Muscle of back (tissue), 11 donors: ENCODE measurements around the gene ZNF512B. TPM values are rescaled to one million over a fixed set of nuclear protein-coding genes. Genes with fewer than 3 reads are reported as not detected.
"Not testable (repeated sequence)": the region's sequence is repeated elsewhere in the genome, so short reads cannot be mapped to it uniquely, and the experiment has no call there.

Experiments used
- DNase-seq, 3 donors: peaks; one replicate each; pipeline versions ENCODE4 v3.0.0 to v3.0.0-alpha.2; 2013
- polyA plus RNA-seq, 10 donors: library from polyadenylated mRNA; unstranded; fragments of 120-200 nt; gene quantifications; one replicate each; pipeline ENCODE4 v1.2.1, GENCODE V29; 2013; ENCODE audit not compliant: insufficient read length in 10 of 10

The ZNF512B gene
- polyA plus RNA-seq, 10 donors: 19.3 to 30.6 (median 23.8) TPM

DNA sequence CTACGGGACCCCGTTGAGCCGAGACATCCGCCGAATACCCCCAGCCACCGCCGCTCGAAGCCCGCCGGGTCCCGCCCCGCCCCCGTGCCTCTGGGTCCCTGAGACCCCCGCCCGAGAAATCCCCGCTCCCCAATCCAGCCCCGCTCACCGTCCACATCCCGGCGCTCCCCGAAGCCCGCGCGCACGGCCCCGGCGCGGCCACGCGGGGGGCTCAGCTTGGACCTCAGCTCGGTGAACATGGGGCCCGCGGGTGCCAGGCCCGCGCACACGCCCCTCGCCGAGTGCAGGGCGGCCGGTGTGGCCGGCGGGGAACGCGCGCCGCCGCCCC, 9.5 kb upstream of the ZNF512B start:
- DNase-seq: peak in 1 of 3 donors; percentile 29

DNA sequence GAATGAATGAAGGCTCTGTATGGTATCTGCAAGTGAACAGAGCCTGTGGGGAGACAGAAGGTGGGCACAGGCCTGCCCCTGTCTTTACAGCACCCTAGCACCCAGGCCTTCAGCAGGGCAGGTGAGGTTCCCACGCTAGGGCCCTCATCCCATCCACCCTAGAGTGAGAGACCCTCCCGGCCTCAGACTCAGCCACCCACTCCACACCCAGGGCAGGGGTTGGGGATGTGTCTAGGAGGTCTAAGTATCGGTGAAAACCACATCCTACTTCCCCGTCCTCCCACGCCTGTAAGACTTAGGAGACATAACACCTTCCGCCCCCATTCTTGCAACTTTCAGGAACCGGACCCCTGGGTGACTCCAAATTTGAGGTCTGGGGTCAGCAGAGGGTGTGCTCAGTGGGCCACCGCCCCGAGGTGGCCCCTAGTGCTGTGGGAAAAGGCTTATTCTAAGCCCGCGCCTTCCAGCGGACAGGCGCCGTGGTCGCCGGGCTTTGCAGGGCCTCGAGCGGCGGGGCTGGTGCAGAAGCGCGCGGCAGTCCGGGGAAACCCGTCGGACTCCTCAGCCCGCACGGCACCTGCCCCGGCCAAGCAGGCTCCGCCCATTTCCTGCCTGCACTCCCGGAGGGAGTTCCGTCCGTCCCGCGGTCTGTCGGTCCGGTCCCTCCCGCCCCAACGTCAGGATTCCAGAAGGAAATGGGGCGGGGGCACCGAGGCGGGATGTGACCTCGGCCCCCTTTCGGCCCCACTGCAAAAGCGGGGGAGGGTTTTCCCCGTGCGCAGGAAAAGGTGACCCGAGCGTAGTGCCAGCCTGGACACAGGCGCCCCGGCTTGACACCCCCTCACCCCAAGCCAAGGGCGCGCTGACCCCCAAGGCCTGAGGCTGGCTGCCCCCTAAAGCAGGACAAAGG, 8.8 kb upstream of the ZNF512B start:
- DNase-seq: peak in 1 of 3 donors; percentile 67

DNA sequence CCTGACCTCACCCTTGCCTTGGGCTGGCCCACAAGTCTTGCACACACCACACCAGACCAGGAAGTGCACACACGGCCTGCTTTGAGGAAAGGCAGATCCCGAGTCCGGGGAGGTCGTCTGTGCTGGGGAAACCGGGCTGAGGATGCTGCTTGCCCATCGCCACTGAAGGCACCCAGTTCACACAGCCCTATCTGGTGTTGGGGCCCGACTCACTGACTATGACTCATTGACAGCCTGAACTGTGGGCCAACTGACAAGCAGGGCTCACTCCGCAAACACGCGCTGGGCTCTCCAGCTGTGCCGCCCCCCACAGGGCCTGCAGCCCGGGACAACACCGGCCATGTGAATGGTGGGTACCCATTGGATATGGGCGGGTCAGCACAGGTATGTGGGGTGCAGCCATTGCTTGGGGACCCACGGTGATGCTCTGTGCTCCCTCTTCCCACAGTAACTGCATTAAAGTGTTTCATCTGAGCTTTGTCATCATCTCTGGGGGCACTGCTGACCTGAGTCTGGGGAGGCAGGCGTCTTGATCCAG, 8.1 kb upstream of the ZNF512B start:
- DNase-seq: no peak

DNA sequence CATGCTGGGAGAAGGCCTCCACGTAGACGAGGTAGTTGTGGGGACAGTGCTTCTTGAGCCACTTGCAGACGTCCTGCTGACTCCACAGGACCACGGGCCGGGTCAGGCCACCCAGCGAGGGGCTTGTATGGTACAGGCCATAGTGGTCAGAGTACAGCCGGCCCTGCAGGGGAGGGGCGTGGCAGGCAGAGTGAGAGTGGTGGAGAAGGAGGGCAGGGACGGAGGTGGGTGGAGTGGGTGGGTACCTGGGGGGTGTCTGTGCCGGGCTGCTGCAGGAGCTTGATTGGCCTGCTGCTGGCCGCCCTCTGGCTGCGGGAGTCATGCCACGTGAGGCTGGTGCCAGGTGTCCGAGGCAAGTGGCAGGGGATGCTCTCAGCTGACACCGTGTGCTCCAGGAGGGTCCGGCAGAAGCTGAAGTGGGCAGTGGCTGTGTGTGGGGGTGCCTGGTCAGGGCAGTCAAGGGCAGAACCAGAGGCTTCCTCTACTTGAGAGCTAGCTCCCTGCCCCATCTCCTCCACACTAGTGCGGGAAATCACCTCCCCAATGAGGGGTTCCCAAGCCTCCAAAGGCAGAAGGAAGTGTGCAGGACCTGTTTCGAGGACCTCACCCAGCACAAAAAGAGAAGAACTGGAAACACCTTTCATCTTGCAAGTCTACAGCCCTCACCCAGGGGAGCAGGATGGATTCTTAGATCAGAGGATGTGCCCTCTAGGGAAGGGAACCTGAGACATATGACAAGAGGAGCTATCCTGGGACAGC, 7.4 kb upstream of the ZNF512B start:
- DNase-seq: no peak

DNA sequence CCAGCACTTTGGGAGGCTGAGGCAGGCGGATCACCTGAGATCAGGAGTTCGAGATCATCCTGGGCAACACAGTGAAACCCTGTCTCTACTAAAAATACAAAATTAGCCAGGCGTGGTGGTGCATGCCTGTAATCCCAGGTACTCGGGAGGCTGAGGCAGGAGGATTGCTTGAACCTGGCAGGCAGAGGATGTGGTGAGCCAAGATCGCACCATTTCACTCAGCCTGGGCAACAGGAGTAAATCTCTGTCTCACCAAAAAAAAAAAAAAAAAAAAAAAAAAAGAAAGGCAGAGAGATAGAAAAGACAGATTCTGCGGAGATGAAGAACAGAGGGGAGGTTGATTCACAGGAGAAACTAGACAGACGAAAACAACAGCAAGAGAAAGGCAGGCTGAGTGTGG, 6.8 kb upstream of the ZNF512B start:
- not testable (repeated sequence) for DNase-seq

DNA sequence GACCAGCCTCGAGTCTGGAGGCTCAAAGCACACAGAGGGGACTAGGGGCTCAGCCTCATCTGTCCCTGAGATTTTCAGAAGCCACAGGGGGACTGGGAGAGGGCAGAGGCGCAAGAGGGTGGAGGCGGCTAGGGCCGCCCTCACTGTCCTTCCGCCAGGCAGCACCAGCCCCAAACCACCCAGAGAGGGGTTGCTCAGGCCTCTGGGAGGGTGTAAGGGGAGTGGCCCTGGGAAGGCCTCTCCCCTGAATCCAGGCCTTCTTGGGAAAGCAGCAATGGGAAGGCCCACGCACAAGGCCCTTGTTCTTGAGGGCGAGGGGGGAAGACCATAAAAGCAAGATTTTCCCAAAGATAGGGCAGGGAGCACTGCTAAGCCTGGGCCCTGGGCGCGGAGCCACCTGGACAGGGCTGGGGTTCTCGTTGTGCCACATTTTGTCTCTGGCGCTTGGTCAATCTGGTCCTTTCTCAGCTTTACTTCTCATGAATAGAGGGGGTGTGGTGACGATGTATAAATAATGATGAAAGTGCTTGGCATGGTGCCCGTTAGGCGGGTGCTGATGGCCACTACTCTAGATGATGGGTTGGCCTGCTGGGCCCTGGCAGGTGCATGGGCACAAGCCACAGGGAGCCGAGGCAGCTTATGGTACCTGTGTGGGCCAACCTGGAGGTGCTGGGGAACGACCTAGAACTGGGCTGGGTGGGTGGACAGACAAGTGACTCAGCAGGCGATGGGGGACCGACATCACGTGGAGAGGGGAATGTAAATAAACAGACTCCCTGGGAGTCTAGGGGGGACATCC, 4.9 kb upstream of the ZNF512B start:
- DNase-seq: no peak

DNA sequence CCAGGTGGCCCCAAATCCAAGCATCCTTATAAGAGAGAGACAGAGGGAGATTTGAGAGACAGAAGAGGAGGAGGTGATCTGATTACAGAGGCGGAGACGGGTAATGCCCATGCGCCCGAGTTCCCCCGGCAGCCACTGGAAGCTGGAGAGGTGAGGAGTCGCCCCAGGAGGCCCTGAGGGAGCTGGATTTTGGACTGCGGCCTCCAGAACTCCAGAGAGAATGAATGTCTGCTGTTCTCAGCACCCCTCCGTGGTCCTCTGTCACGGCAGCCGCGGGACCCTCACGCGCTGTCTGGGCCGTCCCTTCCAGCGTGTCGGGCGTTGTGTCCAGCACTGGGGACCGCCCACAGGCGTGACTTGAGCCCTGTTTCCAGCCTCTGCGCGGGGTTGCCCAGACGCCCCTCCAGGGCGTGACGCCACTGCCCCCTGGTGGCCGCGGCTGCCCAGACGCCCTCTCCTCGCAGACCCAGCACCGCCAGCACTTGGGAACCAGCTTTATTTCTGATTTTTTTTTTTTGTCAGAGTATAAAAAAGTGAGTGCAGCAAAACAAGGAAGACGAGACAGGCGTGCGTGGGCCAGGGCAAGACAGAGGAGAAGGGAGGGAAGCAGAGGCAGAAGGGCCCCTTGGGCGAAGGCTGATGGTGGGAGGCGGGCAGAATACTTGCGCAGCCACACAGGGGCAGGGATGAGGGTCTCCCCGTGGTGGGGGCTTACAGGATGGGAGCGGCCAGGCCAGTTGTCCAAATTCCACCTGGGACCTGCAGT, 4.1 kb upstream of the ZNF512B start:
- peak; percentile 76 to 95 (median 93) for DNase-seq

DNA sequence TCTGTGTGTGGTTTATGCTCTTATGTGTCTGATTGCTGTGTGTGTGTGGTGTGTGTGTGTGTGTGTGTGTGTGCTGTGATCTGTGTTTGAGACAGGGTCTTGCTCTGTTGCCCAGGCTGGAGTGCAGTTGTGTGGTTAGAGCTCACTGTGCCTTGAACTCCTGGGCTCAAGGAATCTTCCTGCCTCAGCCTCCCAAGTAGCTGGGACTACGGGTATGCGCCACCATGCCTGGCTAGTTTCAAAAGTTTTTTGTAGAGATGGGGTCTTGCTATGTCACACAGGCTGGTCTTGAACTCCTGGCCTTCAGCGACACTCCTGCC, 3.4 kb upstream of the ZNF512B start:
- DNase-seq: no peak

DNA sequence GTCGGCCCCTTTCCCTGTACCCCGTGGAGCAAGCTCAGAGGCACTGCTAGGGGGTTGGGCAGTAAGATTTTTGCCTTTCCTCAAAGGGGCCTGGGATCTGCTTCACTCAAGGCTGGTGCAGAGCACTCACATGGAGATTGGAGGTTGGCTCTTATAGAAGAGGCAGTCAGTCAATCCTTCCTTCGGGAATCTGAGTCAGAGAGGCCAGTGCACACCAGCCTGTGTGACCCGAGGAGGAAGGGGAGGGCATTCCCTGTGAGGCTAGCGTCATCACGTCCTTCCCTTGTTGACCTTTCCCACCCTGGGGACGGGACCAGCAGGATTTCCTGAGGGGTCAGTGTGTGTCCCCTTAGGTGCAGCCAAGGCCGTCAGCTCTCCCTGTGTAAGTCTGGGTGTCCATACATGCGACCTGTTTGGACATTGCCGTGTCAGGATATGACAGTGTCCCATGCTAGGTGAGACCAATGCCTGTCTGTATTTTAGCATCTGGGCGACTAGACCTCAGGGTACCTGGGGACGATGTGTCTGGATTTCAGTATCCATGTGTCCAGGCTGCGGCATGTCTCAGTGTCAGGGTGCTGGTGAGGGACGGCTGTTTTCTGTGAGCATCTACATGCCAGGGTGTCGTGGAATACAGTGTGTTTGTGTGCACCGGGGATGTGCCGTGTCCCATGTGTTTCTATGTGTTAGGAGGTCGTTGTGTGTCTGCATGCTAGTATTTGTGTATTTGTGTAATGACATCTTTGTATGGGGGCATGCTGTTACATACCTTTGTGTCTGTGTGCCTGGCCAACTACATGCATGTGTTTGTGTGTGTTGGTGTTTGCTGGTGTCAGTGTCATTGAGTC, 2.8 kb upstream of the ZNF512B start:
- no peak for DNase-seq

DNA sequence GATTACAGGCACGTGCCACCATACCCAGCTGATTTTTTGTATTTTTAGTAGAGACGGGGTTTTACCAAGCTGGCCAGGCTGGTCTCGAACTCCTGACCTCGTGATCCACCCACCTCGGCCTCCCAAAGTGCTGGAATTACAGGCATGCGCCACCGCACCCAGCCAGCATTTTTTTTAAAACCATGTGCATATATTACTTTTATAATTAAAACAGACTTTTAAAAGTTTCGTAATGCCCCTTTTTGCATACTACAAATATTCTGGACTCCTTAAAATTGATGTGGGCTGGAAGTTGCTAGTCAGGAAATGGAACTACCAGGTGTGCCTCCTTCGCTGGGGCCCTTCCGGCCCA, 2.2 kb upstream of the ZNF512B start:
- DNase-seq: not testable (repeated sequence)

DNA sequence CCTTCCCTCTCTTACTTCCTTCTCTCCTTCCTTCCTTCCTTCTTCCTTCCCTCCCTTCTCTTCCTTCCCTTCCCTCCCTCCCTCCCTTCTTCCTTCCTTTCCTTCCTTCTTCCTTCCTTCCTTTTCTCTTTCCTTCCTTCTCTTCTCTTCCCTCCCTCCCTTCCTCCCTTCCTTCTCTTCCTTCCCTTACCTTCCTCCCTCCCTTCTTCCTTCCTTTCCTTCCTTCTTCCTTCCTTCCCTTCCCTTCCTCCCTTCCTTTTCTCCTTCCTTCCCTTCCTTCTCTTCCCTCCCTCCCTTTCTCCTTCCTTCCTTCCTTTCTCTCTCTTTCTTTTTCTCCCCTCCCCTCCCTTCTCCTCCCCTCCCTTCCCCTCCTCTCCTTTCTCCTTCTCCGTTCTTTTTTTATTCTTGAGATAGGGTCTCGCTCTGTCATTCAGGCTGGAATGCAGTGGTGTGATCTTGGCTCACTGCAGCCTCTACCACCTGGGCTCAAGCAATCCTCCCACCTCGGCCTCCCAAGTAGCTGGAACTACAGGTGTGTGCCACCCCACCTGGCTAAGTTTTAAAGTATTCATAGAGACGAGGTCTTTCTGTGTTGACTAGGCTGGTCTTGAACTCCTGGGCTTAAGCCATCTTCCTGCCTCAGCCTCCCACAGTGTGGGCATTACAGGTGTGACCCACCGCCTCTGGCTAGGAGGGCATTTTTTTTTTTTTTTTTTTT, 1.1 kb upstream of the ZNF512B start:
- no peak for DNase-seq

DNA sequence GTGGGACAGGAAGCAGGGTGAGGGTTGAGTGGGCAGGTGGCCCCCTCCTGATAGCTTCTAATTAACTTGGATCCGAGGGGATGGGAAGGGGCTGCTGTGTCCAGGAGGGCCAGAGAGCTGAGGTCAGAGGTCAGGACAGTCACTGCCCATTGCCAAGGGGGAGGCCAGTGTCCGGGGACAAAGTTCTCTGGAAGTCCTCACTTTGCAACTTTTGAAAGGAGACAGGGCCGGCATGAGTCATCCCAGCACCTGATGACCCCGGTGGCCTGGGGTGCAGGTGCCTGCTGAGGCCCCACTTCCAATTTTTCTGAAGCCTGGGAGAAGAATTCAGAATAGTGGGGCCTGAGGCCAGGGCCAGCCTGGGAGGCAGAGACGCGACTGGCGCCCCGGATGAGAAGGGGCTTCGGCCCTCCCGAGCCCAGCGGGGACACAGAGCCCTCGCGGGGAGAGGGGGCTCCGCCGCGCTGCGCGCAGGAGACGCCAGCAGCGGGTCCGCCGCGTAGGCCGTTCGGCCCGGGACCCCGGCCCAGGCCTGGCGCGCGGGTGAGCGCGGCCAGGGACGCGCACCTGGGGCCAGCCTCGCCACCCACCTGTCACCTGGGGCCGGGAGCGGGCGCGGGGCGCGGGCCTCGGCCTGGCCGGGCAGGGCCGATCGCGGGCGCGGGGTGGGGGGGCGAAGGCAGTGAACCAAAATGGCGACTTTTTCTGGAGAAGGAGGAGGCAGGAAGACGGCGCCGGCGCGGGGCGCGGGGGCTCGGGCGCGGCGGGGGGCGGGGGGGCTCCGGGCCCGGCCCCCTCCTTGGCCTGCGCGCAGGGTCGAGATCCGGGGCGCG, 586 bp downstream of the ZNF512B start:
- DNase-seq: peak in 1 of 3 donors; percentile 51

DNA sequence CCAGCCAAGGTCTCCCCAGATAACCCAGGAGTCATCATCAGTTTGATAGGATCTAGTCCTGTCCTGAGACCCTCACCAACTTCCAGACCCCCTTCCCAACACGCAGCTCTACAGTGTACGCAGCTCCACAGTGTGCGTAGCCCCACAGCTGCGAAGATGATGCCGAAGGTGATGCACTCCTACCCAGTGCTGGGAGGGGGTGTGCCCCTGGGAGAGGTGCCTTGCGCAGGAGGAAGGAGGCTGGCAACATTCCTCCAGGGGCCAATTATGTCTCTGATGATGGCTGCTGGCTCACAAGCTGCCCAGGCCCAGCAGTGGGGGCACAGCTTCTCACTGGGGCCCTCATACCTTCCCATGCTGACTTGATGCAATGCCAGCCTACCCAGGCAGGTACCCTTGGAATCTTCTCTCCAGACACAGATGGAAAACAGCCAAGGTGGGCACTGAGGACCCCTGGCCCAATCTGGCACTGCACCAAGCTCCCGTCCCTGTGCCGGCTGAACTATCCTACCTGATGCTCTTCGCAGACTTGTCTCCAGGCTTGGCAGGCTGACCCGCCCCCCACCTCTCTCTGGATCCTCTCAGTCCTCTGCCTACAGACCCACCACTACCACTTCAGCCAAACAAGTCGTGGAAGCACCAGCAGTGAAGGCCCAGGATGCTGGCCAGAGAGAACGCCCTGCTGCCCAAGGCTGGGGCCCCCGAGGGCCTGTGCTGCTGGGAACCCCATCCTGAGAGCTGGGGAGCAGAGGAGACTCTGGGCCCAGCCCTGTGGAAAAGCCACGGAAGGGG, 1.4 kb downstream of the ZNF512B start:
- DNase-seq: peak in 1 of 3 donors; percentile 14

DNA sequence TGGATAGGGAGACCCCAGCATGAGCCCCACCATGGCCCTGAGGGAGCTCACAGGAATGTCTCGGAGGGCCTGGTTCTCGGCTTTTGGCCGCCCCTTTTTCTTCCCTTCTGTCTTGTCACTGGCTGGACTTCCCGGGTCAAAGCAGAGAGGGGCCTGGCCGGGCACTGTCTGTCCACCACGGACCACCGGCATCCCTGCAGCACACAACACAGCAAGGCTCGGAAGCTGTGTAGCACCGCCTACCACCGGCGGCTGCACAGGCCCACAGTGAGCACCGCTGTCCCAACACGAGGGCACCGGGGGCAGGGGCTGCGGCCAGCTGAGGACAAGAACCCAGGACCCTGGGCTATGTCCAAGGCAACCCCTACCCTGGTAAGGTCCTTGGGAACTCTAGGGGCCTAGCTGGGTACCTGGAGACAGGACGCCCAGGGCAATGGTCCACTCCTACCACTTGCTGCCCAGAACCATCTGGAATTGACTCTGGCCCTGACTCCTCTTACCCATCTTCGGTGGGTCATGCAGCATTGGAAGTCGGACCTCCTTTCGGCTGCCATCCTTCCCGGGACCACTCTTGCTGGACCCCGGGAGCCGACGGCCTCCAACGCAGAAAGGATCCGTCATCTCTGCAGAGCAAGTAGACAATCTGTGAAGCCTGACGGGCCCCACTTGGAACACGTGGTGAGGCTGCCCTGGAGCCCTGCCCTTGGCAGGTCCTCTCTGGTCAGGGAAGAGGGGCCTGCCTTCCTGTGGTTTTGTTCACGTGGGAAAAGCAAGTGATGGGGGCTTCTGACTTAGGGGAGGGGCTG, 2.2 kb downstream of the ZNF512B start:
- peak in 1 of 3 donors; percentile 4 for DNase-seq

DNA sequence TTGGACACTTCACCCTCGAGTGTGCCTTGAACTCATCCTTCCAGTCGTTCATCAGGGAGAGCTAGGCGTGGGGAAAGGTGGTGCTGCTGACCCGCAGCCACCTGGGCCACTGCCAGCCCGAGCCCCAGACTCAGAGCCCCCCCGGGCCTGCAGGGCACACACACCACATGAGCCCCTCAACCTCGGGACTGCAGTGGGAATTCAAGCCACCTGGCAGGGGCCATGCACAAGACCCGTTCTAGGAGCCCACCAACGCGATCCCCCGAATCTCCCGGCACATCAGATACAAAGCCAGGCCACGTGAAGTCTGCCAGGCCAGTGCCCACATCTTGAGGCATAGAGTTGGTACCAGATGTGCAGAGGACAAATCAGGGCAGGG, 2.8 kb downstream of the ZNF512B start:
- DNase-seq: no peak

DNA sequence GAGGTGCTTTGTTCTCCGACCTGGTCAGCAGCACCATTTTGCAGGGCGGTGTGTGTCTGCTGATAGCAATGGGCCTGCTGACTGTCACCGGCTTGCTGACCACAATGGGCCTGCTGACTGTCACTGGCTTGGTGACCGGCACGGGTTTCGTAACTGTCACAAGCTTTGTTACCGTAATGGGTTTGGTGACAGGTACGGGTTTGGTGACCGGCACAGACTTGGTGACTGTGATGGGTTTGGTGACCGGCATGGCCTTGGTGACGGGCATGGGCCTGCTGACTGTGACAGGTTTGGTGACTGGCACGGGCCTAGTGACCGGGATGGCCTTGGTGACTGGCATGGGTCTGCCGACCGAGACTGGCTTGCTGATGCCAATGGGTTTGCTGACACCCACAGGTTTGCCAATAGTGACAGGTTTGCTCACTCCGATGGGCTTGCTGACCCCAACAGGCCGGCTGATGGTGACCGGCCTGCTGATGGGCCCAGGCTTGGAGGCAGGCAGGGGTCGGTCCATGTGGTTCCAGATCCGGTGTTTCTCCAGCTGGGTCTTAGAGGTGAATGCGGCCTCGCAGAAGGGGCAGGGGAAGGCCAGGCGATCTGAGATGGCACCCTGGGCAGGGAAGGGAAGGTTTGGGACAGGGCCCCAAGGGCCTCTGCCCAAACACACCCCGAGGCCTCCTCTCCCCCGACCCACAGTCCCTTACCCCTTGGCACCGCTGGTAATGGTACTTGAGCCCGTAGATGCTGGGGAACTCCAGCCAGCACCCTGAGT, 3.4 kb downstream of the ZNF512B start:
- no peak for DNase-seq
